Measurements from ENCODE around the gene STOX2.
"Not testable (repeated sequence)": the region's sequence is repeated elsewhere in the genome, so short reads cannot be mapped to it uniquely, and the experiment has no call there.

STOX2 gene

DNA sequence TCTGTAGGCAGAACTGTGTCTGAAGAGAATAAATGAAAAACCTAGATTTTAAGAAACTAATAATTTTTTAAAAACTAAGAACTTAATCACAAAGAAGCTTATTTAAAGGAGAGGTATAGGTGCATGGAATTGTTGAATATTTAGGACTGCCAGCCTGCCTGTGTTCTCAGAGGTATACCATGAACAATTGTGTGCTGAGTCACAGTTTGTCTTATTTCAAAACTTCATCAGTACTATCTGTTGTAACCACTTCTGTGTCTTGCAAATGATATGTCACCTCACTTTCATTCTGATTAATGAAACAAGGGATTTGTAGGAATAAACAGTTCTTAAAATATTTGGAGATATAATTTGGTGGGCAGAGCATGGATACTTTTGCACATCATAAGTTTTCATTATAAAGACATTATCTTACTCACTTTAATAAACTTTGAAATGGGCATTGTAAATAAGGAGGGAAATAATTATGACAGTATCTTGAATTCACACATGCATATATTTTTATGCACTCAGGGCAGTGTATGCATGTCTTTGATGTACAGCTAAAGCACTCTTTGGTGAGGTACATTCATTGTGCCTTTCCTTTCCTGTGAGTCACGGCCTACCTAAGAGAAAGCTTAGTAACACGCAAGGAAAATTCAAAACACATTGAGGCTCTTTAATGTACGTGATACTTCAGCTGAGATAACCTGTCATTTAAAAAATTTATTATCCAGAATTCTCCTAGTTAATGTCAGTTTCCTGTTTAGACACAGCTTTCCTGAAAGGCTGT is 31.7 kb downstream of the STOX2 start:
- DNase-seq: no peak

- DNase-seq: no peak
Measured at GRCh38 chr4:183940864-183941263, 35.8 kb downstream of the STOX2 start.

GRCh38 chr4:183941964-183942363 is 36.9 kb downstream of the STOX2 start:
- no peak for DNase-seq

- no peak for DNase-seq
Measured at GRCh38 chr4:183945741-183946140, 40.6 kb downstream of the STOX2 start.

- no peak for DNase-seq
Measured at GRCh38 chr4:183950536-183950935, 45.4 kb downstream of the STOX2 start.

DNA sequence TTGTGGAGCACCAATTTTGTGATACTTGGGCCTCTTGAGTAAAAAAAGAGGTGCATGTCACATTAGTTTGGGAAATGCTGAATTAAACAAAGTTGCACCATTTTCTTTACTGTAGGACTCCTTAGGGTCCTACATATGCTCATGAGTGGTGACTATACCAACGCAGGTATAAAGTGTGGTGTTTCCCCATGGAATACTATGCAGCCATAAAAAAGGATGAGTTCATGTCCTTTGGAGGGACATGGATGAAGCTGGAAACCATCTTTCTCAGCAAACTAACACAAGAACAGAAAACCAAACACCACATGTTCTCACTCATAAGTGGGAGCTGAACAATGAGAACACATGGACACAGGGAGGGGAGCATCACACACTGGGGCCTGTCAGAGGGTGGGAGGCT is 47.5 kb downstream of the STOX2 start:
- not testable (repeated sequence) for DNase-seq

DNA sequence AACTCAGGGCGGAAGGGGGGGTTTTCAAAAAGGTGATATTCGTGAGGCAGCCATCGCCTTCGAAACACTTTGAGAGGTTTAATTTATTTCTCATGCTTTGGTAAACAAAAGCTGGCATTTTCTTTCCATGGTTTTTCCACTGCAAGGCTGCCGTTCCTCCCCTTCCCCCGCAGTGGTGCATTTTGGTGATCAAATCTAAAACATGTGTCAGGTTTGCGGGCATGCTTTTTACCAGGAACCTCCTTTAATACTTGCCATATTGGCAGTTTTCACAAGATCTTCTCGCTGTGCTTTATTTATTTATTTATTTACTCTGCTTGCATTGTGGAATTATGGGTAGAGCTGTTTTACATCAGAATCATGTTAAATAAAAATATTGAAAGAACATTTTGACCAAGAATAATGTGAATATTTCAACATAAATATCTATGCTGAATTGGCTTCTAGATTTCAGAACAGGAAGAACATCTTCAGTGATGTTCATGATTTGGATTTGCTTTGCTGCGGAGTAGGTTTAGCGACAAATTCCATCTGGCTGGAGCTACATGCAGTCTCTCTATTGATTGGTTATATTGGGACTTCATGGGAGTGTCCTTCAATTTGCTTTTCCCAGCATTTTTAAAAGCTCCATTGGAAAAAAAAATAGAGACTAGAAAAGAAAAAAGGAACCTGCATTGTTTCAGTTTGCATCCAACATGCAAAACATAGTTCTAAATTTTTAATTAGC is 54.4 kb downstream of the STOX2 start:
- no peak for DNase-seq

- no peak for DNase-seq
Measured at GRCh38 chr4:183960046-183960420, 54.9 kb downstream of the STOX2 start.

- no peak for DNase-seq
Measured at GRCh38 chr4:183960962-183961541, 55.9 kb downstream of the STOX2 start.

DNA sequence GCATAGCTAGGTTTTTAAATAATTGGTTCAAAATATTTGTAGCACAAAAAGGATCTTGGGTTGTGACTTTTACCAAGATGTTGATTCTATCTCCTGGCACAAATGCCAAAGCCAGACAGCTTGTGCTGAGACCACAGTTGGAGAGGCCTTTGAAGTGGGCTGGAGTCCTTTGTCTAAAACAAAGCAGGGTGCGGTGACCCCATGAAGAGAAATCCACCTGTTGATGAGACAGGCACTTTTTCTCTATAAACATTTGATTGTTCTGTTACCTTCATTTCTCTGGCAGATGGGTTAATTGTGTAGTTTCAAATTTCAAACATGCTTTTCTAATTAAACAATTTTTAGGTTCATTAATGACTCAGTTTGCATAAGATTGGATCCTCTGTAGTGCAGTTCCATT is 56.7 kb downstream of the STOX2 start:
- DNase-seq: no peak

GRCh38 chr4:183962419-183962818 is 57.3 kb downstream of the STOX2 start:
- no peak for DNase-seq

DNA sequence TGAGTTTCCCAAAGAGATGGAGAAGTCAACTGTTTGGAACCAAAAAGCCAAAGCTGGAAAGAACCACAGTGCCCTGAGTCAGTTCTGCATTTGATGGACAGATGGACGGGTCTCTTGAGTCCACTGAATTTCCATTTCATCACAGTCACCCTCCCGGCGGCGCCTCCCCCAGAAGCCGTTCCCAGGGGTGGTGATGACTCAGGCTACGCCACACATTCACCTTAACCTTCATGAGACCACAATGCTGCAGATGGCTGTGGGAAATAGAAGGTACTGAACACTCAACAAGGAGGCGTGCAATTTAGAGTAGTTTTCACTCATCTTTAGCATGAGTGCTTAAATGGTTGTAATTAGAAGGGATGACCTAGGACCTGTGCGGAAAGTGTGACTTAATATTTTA is 61.3 kb downstream of the STOX2 start:
- no peak for DNase-seq

DNA sequence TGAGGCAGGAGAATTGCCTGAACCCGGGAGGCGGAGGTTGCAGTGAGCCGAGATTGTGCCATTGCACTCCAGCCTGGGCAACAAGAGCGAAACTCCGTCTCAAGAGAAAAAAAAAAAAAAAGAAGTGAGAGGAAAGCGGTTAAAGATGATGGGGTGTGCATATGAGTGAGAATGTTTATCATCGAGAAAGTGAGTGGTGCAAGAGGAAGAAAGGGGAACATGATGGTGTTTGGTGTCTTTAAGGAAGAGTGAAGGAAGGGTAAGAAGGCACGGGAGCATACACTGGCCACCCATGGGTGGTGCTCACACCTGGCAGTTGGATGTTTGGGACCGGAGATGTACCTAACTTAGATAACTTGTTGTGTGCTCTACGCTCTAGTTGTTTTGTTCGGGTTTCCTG is 62.2 kb downstream of the STOX2 start:
- no peak for DNase-seq

DNA sequence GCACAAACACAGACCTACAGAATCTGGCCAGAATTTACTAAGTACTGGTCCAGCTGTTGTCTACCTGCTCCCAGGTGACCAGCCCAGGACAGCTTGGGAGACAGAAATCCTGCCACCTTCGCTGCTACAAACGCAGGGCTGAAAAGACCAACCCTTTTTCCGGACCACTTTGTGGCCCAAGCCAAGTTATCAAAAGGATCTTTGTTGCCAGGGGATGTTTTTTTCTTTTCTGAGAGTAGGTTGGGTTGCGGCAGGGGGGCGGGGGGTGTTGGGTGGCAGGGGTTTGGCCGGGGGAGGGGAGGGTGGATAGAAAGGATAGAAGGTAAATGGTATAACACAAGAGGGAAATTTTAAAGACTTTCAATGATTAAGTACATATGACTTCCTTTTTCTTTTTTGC is 63.4 kb downstream of the STOX2 start:
- DNase-seq: no peak

- DNase-seq: no peak
Measured at GRCh38 chr4:183968931-183969330, 63.8 kb downstream of the STOX2 start.

GRCh38 chr4:183969596-183969995 is 64.5 kb downstream of the STOX2 start:
- DNase-seq: no peak

- DNase-seq: no peak
Measured at GRCh38 chr4:183971929-183972490, 66.9 kb downstream of the STOX2 start.

GRCh38 chr4:183977707-183978106 is 72.6 kb downstream of the STOX2 start:
- no peak for DNase-seq

DNA sequence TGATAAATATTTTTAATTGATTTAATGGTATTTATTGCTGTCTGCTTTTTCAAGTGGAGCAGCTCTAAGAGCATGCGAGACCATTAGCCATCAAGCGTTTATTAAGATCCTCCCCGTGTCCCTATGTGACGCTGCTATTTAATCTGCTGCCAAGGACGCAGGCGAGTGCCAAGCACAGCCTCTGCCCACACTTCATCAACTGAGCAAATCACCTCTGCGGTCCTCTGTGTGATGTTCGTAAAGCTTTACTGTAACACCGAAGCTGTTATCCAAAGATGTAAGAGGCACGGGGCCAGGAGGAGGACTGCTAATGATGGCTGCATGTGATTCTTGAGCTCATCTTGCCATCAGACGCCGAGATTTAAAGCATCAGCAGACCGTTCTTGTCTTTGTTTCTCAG is 79.5 kb downstream of the STOX2 start:
- DNase-seq: no peak

- DNase-seq: no peak
Measured at GRCh38 chr4:183985786-183986185, 80.7 kb downstream of the STOX2 start.

DNA sequence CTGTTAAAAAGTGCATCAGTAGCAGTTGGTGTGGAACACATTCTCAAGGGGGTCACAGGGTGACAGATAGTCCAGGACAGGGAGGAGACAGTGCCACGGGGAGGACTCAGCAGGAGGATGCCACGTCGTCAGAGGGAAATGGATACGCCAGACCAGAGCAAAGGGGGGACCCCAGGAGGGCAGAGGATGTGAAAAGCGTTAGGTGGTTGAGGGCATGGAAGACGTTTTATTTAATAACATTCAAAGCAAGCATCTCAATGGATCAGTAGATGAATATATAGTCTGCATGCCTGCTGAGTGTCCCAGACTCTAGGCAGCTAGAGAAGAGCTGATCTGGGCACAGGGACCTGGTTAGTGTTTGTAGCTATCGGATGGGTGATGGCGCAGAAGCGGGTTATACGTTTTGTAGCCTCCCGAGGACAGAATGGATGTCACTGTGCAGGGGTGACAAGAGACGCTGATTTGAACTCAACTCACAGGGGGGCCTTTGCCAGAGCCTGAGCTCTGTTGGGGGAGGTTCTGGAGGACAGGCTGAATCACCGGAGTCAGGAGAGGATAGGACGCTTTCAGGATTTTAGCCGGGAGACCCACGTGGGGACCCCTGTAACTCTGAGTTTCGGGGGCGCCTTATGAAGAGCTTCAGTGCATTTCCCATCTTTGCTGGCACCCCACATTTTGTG is 81.3 kb downstream of the STOX2 start:
- no peak for DNase-seq

DNA sequence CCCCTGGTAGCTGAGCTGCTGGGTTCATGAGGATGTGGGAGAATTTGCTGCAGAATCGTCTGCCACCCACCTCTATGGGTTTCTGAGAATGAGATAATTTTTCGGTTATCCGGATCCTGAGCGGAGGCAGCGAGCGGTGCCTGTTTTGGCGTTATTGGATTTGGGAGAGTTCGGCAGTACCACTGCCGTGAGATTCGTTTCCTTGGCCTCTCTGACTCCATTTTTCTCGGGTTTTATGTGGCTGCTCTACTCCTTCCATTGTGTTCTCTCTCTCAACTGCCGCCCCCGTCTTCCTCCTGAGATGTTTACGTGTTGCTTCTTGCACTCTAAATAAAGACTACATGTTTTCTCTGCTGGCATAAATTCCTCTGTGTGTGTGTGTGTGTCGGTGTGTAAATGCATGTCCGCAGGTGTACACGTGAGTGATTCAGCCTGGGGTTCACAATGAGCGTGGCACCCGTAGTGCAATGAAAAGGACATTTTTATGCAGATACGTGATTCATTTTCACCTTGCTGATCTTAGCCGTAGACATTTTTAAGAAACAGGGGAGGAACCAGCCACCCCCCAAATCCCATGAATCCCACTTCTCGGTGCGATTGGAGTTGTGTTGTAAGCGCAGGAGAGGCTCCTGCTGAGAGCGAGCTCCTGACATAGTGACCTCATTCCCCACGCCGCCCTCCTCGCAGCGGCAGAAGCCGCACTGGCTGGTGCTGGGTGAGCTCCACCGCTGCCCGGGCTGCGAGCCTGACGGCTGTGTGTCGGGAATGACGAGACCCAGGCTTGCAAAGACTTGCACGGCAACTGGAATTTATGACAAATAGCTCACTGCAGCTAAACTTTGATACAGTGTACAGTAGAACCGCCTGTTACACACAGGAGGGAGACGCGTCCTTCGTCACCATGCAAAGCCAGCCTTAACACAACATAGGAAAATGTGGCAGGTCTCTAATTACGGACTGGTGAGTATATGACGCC is 82.2 kb downstream of the STOX2 start:
- DNase-seq: no peak

Measured in CD4-positive, alpha-beta T cell treated with Interleukin-4 for 1 hour (primary cell).